Esophagus squamous epithelium (tissue), 5 donors: ENCODE results near the gene B3GAT1. TPM values are rescaled to one million over a fixed set of nuclear protein-coding genes. Genes with fewer than 3 reads are reported as not detected.

Source experiments
- DNase-seq: peaks from one replicate; lab custom pipeline; 2025; lab: John Stamatoyannopoulos, UW
- H3K27ac ChIP-seq, 4 donors: fragments of 200-600 bp; sonication (generic); one replicate each; pipeline ENCODE4 v1.5.1; 2016 to 2019; ENCODE audit warnings: mild to moderate bottlenecking in 1 of 4
- H3K27me3 ChIP-seq, 4 donors: fragments of 200-600 bp; sonication (generic); 1 replicate in 3 of 4; 2 replicates in 1 of 4; pipeline versions ENCODE4 v1.5.1 to v1.6.0; 2017 to 2021; ENCODE audit warnings: antibody characterized with exemption in 1 of 4
- H3K36me3 ChIP-seq, 3 donors: fragments of 200-600 bp; sonication (generic); one replicate each; pipeline ENCODE4 v1.5.1; 2016 to 2019
- H3K4me1 ChIP-seq, 3 donors: fragments of 200-600 bp; sonication (generic); one replicate each; pipeline ENCODE4 v1.5.1; 2017 to 2019
- H3K4me3 ChIP-seq, 4 donors: fragments of 200-600 bp; sonication (generic); 1 replicate in 3 of 4; 2 replicates in 1 of 4; pipeline ENCODE4 v1.5.1; 2016 to 2019; ENCODE audit warnings: mild to moderate bottlenecking in 2 of 4, moderate library complexity in 1 of 4
- H3K9me3 ChIP-seq, 3 donors: fragments of 200-600 bp; sonication (generic); one replicate each; pipeline ENCODE4 v1.5.1; 2016 to 2019
- CTCF ChIP-seq, 6 experiments: fragments of 450-650 bp in 4 of 6; fragments of 200-600 bp in 2 of 6; sonication (generic) in 2 of 6; IDR thresholded peaks; one replicate each; pipeline ENCODE4 v1.5.1; 2016 to 2019; ENCODE audit warnings: antibody characterized with exemption in 6 of 6, mild to moderate bottlenecking in 4 of 6, moderate library complexity in 4 of 6
- POLR2A ChIP-seq, 4 donors: fragments of 450-650 bp; IDR thresholded peaks; one replicate each; pipeline ENCODE4 v1.6.1; 2017; ENCODE audit warnings: antibody characterized with exemption in 4 of 4, mild to moderate bottlenecking in 4 of 4, moderate library complexity in 3 of 4
- WGBS, 2 donors: methylation state at CpG; one replicate each; pipeline ENCODE4 v1.1.5; 2018; 5-methylcytosine and 5-hydroxymethylcytosine counted together
- intact Hi-C: fragments of 100-400 bp; cut with DNase I; formaldehyde crosslinking; loops from one replicate; pipeline ENCODE4 v1.15.0; 2022
- total RNA-seq, 4 donors: library from RNA; depleted of rRNA; stranded (reverse); fragments of >200 nt; gene quantifications; one replicate each; pipeline ENCODE4 v1.1.0, GENCODE V29; 2016
- donor health status: DM: yes; HTN: yes; CAD: no.

B3GAT1 gene
- total RNA-seq, 4 donors from 2014 or later, result 0.09 to 0.94 (median 0.38) TPM; not detected in 1

- H3K27ac ChIP-seq, result no peak overlapping the region
- H3K9me3 ChIP-seq, result no peaks in the 10 kb centered on the region
- H3K4me3 ChIP-seq, result no peak overlapping the region
- DNase-seq, result no peak
- H3K4me1 ChIP-seq, result peaks cover 0 to 6% (median 0%) of the 10 kb centered on the region in 3 donors
- intact Hi-C loops, result no loop called here
- TF ChIP-seq POLR2A (IDR thresholded peaks at IDR 0.05) (no peak), CTCF (IDR thresholded peaks at IDR 0.05) (no peak)
- H3K36me3 ChIP-seq, result no peaks in the 10 kb centered on the region
- WGBS, 2 donors, result 77 to 90% methylated on average over 13 to 15 of the region's 15 CpGs
- peaks cover 0 to 10% (median 0%) of the 10 kb centered on the region in 4 donors for H3K27me3 ChIP-seq
Measured at GRCh38 chr11:134343646-134344045, 68.4 kb downstream of the B3GAT1 start.

DNA sequence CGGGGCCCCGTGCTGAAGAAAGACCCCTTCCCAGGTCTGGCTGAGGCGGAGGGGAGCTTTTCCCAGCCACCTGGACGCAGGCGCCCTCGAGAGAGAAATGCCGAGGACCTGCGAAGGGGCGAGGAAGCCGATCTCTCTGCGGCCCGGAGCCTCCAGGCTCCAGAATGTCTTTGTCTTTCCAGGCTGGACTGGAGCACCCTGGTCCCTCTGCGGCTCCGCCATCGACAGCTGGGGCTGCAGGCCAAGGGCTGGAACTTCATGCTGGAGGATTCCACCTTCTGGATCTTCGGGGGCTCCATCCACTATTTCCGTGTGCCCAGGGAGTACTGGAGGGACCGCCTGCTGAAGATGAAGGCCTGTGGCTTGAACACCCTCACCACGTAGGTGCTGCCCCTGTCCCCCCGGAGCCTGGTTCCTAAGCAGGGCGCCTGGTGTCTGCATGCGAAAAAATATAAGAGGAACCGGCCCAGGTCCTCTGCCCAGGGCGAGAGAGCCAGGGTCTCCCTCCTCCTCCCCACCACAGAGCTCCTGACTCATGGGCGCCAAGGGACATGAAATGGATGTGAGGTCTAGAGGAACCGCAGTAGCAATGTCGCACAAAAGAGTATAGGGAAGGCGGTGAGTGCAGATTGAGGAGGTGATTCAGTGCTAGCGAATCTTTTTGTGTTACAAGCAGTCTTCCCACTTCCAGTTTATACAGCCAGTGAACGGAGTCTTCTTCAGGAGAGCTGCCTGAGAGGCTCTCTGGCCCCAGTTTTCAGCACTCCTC, 69.3 kb downstream of the B3GAT1 start:
- no peak overlapping the region for H3K4me3 ChIP-seq
- no peak for TF ChIP-seq POLR2A (IDR thresholded peaks at IDR 0.05)
- no peak for TF ChIP-seq CTCF (IDR thresholded peaks at IDR 0.05)
- H3K27me3 ChIP-seq, result peaks cover 0 to 10% (median 0%) of the 10 kb centered on the region in 4 donors
- no peak overlapping the region for H3K27ac ChIP-seq
- intact Hi-C loops, result no loop called here
- 94% methylated on average over 5 to 18 of the region's 30 CpGs for WGBS, 2 donors
- DNase-seq, result no peak
- H3K4me1 ChIP-seq, result peaks cover 0 to 6% (median 0%) of the 10 kb centered on the region in 3 donors
- H3K36me3 ChIP-seq, result no peaks in the 10 kb centered on the region
- no peaks in the 10 kb centered on the region for H3K9me3 ChIP-seq

DNA sequence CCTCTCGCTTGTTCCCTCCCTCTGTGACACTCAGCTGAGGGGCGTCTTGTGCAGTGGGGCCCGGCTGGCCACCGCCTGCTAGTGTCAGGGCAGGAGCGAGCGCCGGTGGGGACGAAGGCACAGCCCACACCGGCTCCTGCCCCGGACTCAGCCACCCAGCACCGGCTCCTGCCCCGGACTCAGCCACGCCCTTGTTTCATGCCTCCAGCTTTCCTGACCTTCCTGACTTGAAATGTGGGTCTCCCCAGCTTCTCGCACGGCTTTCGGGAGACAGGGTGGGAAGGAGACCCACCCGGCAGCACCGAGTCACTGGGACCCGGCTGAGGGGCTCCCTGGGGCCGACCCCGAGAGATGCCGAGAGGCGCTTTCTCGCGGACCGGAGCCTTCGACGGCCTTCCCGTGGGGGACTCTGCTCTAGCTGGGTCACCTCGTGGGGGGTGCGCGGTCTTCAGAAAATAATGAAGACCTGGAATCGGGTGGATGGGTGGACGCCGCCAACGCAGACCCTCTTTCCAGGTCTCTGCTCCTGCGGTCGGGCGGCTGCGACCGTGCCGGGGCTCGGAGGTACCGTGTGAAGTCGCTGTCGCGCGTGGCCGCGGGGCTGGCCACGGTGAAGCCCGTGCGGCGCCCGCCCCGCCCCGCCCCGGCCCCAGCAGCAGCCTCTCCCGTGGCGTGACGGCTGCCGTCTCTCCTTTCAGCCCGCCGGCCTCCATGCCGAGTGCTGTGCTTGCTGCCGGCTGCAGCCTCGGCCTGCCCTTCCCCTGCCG, 70.1 kb downstream of the B3GAT1 start:
- intact Hi-C loops, result no loop called here
- no peak overlapping the region for H3K27ac ChIP-seq

GRCh38 chr11:134340354-134340964, 71.6 kb downstream of the B3GAT1 start:
- WGBS, 2 donors, result 92% methylated on average over 9 to 11 of the region's 11 CpGs
- H3K9me3 ChIP-seq, result no peaks in the 10 kb centered on the region
- no peak for TF ChIP-seq CTCF (IDR thresholded peaks at IDR 0.05)
- no peak for TF ChIP-seq POLR2A (IDR thresholded peaks at IDR 0.05)
- peaks cover 0 to 10% (median 0%) of the 10 kb centered on the region in 4 donors for H3K27me3 ChIP-seq
- DNase-seq, result no peak
- no peak overlapping the region for H3K27ac ChIP-seq
- H3K4me3 ChIP-seq, result no peak overlapping the region
- H3K36me3 ChIP-seq, result no peaks in the 10 kb centered on the region
- intact Hi-C loops, result no loop called here
- H3K4me1 ChIP-seq, result no peaks in the 10 kb centered on the region

More for the DNA sequence above, 70.1 kb downstream of the B3GAT1 start:
- H3K4me3 ChIP-seq, result no peak overlapping the region
- TF ChIP-seq POLR2A (IDR thresholded peaks at IDR 0.05), result no peak
- TF ChIP-seq CTCF (IDR thresholded peaks at IDR 0.05), result no peak
- no peaks in the 10 kb centered on the region for H3K36me3 ChIP-seq
- WGBS, 2 donors, result 93 to 97% methylated on average over 15 to 24 of the region's 68 CpGs
- H3K27me3 ChIP-seq, result peaks cover 0 to 10% (median 0%) of the 10 kb centered on the region in 4 donors
- H3K4me1 ChIP-seq, result peaks cover 0 to 6% (median 0%) of the 10 kb centered on the region in 3 donors
- no peak for DNase-seq
- H3K9me3 ChIP-seq, result no peaks in the 10 kb centered on the region
